Bone marrow (tissue), 2 donors: ENCODE results near the gene ZGPAT.

ENCODE experiments used
- DNase-seq, 2 donors: peaks; one replicate each; lab custom pipeline; 2025; lab: John Stamatoyannopoulos, UW

The ZGPAT gene

DNA sequence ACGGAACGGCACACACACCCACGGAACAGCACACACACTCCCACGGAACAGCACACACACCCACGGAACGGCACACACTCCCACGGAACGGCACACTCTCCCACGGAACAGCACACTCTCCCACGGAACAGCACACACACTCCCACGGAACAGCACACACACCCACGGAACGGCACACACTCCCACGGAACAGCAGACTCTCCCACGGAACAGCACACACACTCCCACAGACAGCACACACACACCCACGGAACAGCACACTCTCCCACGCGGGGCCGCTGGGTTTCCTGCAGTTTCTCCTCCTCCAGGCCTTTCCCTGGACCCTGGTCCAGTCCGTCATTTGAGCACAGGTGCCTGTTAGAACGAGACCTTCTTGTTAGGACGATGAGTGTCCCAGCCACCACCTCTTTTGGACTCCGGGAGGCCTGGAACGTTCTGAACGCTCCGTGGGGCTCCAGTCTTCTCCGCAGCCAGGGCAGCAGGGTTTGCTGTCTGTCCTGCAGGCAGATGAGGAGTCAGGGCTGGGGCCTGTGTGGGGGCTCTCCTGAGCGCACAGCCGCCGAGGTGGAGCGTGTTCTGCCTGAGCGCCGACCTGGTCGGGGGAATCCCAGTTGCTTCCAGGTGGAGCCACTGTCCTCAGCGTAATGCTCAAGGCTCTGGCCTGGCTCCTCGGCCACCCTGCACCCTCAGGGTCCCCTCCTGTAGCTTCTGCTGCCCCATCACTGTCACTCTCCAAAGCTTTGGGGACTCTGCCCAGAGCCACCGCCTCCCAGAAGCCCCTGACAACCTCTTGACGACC lies 29.0 kb upstream of the ZGPAT start:
- no peak for DNase-seq

DNA sequence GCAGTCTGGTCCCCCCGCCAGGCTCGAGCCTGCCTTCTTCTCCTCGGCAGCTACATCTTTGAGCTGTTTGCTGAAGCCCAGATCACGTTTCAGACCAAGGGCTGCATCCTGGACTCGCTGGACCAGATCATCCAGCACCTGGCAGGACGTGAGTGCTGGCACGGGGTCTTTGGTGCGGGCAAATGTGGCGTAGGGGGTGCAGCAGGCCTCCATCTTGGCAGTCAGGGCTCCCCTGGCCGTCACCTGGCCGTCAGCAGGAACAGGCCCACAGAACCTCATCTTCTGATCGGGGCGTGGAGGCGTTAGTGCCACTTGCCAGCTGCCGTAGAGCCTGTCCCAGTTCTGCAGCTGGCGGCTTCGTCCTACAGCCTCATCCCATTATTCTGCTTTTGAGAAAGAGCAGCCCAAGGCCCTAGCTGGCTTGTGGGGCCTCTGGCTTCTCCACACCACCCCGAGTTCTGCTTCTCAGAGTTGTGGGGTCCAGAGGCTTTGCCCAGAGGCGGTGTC lies 28.0 kb upstream of the ZGPAT start:
- no peak for DNase-seq

DNA sequence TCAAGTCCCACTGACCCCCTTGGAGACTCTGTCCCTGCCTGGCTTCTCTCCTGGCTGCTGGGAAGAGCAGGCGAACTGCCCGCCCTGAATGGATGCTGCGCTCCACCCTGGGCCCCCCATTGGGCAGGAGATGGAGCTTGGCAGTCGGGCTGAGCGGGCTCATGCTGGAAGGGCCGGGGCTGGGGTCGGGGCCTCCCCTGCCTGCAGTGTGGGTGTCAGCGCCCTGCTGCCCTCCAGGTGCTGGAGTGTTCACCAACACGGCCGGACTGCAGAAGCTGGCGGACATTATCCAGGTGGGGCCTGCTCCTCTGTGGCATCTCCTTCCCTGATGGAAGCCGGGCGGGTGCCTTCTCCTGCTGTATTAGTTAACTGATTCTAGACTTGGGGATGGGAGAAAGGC lies 27.4 kb upstream of the ZGPAT start:
- DNase-seq = no peak

DNA sequence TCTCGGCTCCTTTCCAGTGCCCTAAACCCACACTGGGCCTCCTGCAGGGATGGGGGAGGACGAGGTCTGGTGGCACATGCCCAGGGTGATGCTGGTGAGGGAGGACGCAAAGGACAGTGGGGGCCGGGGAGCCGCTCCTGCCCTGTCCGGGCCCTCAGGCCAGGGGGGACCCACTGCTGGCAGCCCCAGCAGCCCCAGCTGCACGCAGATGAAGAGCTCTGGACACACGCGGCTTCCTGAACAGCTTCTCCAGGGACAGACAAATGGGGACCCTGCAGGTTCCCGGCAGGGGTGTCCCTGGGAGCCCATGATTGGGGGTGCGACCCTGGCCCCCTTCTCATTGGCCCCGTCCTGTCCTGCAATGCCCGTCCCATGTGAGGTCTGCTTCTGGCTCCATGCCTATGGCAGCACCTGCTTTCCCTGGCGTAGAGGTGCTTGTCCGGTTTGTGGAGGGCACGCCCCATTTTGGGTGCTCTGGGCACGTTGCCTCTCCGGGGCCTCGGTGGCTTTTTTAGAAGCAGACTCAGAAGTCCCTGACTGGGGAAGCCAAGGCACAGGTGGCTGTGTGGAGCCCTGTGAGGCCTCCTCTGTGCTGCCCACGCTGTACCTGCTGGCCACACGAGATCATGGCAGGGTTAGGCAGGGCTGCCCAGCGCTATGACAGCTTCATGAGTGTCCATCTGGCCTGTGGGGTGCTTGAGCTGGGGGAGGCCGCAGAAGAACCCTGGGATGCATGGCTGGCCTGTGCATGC lies 26.8 kb upstream of the ZGPAT start:
- no peak for DNase-seq

DNA sequence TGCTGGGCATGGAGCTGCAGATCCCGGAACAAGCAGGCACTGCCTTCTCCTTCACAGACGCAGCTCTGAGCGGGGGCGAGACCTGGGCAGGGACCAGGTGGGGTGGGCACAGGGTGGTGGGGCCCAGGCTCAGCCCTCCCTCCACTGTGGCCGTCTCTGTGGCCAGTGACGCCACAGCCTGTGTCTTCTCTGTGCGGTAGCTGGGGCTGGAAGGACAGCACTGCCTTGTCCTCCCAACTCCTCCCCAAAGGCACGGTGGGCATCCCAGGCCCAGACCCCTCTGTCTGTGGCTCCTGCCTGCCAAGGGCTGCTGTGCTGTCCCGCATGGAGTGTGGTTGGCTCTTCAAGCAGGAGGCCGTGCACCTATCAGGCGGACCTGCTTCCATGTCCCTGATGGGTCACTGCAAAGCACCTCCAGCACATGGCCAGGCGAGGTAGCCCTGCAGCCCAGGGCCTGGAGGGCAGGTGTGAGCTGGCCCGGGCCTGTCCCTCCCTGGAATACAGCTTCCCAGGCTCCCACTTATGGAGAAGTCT lies 26.2 kb upstream of the ZGPAT start:
- no peak for DNase-seq

DNA sequence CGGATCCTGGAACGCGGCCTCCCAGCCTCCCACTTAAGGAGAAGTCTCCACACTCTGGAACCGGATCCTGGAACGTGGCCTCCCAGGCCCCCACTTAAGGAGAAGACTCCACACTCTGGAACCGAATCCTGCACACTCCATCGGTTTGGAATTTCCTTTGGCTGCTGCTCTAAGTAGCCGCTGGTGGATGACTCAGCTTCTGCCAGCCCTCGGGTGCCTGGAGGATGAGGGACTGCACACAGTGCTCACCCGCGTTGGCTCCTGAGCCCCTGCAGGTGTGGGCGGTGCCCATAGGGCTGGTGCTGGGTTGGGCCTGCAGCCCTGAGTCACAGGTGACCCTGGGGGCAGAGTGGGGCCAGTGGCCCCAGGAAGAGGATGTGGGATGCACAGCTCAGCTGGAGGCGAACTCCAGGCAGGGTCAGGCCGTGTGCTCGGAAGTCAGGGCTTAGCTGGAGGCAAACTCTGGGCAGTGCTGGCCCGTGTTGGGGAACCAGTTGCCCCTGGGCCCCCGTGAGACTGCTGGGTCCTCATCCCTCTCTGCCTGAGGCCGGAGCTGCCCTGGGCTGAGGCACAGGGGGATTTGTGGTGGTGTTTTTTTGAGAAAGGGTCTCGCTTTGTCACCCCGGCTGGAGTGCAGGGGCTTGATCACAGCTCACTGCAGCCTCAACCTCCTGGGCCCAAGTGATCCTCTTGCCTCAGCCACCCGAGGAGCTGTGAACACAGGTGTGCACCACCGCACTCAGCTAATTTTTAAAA lies 25.3 kb upstream of the ZGPAT start:
- DNase-seq = no peak

DNA sequence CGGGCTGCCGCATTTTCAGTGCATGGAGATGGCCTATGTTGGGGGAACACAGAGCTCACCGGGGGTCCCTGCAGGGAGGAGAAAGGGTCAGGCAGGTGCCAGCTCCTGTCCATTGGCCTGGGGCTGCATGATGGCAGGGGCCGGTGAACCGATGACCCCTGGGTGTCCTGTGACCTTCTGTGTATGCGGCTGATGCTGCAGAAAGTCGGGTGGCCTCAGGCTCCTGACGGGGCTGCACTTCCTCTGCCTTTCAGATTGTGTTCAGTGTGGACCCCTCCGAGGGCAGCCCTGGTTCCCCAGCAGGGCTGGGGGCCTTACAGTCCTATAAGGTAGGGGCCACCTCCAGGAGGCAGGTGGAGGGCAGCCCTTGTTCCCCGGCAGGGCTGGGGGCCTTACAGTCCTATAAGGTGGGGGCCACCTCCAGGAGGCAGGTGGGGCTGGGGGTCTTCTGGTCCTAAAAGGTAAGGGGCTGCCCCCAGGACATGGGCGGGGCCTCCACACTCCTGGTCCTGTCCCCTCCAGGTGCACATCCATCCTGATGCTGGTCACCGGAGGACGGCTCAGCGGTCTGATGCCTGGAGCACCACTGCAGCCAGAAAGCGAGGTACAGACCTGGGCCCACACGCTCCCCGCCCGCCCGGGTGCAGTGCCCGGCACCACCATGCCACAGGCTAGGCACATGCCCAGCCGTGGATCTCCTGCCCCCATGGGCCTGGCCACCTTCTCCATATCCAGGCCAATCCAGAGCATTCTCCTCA lies 22.4 kb upstream of the ZGPAT start:
- DNase-seq = no peak

DNA sequence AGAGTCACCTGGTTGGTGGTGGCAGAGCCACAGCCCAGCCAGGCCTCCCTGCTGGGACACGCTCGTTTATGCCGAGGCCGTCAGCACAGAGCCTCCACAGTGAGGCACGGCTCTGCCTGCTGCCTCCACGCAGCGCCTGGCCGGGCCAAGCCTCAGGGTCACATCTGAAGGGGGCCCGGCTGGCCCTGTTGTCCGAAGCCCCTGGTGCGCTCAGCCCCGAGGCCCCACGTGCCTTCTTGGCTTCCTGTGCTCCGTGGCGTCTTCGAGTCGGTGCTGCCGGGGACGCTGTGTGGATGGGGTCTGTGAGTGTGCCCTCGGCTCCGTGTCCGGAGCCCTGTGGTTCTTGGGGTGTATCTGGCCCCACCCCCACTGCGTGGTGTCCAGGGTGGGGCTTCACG lies 21.7 kb upstream of the ZGPAT start:
- DNase-seq = no peak

DNA sequence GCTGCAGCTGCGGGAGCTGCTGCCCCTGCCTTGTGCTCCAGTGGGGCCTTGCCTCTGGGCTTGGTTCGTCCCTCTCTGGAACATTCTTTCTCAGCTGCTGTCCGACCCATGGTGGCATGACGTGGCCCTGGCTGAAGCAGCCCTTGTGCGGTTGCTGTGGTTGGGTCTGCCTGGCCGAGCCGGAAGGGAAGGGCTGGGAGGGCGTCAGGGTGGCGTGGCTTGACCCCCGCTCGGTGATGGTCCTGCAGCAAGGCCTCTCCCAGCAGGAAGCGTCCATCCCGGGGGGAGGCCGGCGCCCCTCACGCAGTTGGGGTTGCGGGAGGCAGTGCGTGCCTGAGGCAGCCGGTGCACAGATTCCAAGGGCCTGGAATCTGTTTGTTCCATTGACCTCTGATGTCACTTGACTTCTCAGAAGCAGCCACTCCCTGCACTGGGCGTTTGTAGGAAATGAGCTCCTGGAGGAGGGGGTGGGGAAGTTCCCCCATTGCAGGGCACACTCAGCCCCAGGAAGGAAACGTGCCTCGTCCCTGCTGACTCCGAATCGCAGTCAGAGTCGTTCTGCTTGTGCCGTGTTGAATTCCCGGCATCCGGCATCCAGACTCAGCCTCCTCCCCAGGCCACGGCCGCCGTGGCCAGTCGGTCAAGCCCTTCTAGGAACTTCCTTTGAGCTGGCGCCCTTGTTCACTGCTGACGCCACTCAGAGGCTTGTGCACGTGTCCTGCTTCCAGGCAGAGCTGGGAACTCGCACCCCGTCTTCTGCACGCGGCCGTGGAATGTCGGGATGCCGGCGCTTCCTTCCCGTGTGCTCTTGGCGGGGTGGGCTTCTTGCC lies 21.1 kb upstream of the ZGPAT start:
- DNase-seq = peak; percentile 50 to 70

DNA sequence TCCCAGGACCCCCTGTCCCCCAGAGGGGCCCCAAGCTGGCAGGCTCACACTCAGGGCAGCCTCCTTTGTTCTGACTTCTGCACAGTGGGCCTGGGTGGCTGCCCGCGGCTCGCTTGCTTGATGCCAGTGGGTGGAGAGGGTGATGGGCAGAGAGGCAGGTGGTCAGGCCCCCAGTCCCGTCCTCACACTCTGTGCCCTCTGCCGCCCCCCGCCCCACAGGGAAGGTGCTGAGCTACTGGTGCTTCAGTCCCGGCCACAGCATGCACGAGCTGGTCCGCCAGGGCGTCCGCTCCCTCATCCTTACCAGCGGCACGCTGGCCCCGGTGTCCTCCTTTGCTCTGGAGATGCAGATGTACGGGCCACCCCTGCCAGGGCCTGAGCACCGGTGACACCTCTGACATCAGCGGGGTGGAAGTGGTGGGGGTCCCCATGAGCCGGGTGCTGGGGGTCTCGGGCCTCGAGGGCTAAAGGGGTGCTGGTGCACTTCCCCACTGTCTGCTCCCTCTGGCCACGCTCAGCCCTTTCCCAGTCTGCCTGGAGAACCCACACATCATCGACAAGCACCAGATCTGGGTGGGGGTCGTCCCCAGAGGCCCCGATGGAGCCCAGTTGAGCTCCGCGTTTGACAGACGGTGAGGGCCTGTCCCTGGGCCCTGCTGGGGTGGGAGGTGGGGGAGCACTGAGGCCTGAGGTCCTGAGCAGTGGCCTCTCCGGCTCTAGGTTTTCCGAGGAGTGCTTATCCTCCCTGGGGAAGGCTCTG lies 20.2 kb upstream of the ZGPAT start:
- no peak for DNase-seq

DNA sequence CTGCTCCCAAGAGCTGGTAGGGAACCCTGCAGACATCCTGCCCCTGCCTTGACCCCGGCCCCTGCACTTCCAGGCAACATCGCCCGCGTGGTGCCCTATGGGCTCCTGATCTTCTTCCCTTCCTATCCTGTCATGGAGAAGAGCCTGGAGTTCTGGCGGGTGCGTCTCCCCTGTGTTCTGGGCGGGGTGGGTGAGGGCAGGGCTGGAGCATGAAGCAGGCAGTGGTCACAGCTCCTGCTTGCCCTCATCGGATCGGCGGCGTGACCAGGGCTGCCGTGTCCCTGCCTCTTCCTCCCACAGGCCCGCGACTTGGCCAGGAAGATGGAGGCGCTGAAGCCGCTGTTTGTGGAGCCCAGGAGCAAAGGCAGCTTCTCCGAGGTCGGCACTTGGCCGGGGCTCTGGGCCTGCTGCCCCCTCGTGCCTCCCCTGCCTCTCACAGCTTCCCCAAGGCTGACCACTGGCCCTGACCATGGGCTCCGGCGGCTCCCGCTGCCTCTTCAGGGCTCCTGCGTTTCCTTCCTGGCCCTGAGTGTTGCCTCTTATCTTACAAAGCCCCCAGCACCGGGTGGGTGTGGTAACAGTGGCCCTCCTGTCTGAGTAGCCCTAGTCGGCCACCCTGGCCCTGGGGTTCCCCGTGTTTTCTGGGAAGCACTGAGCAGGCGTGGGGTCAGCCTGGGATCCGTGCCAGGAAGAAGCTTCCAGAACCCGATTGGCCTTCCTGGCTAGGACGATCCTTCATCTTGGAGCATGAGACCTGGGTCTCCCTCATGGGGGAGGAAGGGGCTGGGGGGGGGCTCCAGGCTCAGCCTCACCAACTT lies 19.4 kb upstream of the ZGPAT start:
- no peak for DNase-seq

DNA sequence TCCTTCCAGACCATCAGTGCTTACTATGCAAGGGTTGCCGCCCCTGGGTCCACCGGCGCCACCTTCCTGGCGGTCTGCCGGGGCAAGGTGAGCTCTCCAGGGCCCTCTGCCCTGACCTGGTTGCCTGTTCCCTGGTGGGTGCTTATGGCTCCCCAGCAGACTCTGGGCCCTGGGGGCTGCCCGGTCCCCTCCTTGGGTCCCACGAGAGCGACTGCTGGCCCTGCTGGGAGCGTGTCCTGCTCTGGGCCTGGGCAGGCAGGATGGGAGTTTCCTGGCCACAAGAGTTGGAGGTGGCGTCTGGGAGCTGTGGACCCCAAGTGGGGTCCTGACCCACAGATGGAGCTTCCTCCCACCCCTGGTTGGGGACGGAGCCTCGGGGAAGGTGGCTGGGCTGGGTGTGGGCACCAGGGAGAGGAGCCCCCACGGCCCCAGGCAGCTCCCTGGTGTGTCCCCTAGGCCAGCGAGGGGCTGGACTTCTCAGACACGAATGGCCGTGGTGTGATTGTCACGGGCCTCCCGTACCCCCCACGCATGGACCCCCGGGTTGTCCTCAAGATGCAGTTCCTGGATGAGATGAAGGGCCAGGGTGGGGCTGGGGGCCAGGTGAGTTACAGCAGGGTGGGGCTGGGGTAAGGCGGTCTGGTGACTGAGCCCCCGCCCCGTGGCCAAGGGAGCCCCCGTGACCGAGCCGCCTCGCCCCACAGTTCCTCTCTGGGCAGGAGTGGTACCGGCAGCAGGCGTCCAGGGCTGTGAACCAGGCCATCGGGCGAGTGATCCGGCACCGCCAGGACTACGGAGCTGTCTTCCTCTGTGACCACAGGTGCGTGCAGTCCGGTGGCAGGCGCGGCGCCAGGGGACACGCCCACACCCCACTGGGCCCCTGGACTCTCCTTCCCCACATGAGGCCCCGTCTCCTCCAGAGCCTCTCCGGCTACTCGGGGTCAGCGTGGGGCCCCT lies 18.5 kb upstream of the ZGPAT start:
- DNase-seq = no peak

DNA sequence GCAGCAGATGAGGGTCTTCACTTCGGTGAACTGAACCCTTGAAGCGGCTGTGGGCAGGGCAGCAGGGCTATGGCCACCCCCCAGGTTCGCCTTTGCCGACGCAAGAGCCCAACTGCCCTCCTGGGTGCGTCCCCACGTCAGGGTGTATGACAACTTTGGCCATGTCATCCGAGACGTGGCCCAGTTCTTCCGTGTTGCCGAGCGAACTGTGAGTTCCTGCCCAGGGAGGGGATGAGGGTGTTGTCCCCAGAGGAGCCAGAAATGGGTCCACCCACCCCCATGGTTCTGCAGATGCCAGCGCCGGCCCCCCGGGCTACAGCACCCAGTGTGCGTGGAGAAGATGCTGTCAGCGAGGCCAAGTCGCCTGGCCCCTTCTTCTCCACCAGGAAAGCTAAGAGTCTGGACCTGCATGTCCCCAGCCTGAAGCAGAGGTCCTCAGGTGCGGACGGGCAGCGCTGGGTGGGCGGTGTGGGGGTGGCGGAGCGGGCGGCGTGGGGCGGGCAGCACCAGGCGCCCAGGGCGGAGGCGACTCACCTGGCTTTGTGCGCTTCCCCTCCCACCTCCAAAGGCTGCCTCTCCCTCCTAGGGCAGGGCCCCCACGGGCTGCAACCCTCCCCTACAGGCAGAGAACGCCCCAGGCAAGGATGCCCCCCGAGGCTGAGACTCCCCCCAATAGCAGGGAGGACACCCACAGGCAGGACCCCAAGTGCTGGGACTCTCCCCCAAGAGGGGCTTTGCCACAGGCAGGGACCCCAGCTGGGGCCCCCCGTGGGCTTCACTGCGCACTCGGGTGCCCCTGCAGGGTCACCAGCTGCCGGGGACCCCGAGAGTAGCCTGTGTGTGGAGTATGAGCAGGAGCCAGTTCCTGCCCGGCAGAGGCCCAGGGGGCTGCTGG lies 17.6 kb upstream of the ZGPAT start:
- DNase-seq = no peak

DNA sequence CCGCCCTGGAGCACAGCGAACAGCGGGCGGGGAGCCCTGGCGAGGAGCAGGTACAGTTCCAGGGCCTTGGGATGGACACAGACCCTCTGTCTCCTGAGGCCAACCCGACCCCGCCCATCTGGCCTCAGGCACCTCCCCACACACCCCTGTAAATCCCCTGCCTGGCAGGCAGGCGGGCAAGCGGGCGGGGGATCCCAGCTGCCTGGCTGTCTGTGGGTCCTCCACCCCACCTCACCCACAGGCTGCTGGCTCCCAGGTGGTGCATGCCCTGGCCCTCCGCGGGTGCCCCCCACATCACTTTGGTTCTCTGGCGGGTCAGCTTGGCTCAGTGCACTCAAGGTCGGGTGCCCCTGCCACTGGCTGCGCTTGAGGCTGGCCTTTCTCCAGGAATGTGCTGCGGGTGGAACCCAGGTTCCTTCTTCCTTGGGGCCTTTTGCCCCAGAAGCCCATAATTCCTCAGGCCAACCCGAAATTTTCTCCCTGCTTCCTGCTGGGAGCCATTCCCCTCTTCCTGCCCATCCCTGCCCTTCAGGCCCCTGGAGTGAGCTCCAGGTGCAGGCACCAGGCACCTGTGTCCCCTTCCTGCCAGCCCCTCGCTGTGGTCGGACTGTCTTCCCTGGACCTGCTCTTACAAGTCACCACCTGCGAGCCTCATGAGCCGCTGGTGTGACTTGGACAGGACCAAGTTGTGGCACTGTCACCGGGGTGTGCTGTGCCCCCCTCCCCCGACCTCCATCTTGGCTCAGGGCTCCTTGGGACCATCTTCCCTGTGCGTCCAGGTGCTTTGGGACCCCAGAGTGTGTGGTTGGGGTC lies 16.7 kb upstream of the ZGPAT start:
- DNase-seq = no peak

DNA sequence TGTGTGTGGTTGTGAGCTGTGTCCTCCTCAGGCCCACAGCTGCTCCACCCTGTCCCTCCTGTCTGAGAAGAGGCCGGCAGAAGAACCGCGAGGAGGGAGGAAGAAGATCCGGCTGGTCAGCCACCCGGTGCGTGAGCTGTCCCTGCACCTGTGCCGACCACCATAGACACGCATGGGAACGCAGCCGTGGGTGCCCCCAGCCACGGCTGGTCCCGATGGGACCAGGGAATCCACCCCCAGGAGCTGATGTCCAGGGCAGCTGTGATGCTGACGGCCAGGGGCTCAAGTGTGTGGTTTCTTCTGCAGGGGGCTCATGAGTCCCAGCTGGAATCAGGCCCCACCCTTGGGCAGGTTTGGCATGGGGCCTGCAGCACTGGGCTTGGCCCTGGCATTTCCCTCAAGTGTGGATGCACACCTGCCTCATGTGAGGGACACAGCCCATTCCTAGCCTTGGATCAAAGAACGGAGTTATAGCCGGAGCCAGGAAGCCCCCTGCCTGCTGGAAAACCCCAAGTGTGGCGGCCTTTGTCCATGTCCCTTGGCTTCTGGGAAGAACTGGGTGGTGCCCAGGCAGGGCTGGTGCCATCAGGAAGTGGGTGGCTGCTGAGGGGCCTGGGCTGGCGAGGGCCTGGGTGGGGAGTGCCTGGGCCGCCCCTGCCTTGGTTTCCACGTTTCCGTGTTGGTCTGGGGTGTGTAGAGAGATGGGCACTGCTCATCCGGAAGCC lies 16.0 kb upstream of the ZGPAT start:
- DNase-seq = no peak
